Esophagus squamous epithelium (tissue), 4 donors: ENCODE measurements around the gene CARD11.

ENCODE experiments used
- CTCF ChIP-seq, 6 experiments: fragments of 450-650 bp in 4 of 6; fragments of 200-600 bp in 2 of 6; sonication (generic) in 2 of 6; IDR thresholded peaks; one replicate each; pipeline ENCODE4 v1.5.1; 2016 to 2019; ENCODE audit warnings: antibody characterized with exemption in 6 of 6, mild to moderate bottlenecking in 4 of 6, moderate library complexity in 4 of 6
- POLR2A ChIP-seq, 4 donors: fragments of 450-650 bp; IDR thresholded peaks; one replicate each; pipeline ENCODE4 v1.6.1; 2017; ENCODE audit warnings: antibody characterized with exemption in 4 of 4, mild to moderate bottlenecking in 4 of 4, moderate library complexity in 3 of 4

- TF ChIP-seq POLR2A (IDR thresholded peaks at IDR 0.05) (no peak), CTCF (IDR thresholded peaks at IDR 0.05) (no peak)
Observed at GRCh38 chr7:2936301-2936700, 107.4 kb downstream of the CARD11 start.
